GM04503 (cell line): Measurements from ENCODE around the gene HOXB5.

ENCODE experiments used
- DNase-seq: peaks from one replicate; pipeline ENCODE4 v3.0.0-alpha.2; 2012; ENCODE audit warnings: low read depth

Gene HOXB5

DNA sequence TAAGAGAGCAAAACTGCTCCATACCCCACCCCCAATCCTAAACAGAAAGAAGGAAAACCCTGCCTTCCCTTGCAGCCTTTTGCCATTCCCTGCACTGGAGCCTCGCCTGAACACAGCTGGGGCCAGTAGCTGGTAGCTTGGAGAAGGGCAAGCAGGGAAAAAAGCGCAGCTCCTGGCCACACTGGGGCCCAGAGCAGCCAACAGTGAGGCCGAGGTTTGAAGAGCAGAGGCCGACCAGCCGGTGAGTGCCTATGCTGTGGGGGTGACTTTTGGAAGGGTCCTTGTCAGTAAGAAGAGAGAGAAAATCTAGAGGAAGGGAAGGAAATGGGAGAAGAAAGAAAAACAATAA, 35.8 kb upstream of the HOXB5 start:
- no peak for DNase-seq

DNA sequence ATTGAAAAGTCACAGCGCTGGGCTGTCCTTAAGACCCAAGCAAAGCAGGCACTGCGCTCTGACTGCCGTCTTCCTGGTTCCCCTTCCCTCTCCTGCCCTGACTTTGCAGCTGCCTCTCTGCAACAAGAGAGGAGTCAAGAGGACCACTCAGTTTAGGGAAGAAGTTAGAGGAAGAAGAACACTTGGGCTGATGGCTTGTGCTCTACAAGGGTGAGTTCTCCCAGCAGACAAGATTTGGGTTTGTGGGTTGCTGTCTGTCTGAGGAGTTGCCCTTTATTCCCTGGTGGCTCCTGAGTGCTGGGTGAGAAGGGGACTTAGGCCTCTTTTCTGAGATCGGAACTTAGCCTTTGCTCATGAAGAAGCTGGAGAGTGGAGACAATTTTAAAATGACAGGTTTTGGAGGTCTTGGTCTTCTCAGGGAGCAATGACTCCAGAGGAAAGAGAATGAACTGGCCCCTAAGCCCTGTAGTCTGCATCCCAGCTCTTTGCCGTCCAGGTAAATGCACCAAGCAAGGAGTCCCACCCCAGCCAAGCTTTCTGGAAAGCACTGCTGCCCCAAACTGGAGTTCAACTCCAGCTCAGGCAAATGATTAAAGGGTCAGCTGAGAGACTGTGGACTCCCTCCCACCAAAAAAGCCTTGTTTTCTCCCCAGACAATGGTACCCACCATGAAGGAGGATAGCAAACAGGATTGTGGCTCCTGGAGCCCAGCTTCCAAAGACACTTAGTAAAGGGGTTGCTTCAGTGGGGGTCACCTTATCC, 35.3 kb upstream of the HOXB5 start:
- DNase-seq, result no peak

DNA sequence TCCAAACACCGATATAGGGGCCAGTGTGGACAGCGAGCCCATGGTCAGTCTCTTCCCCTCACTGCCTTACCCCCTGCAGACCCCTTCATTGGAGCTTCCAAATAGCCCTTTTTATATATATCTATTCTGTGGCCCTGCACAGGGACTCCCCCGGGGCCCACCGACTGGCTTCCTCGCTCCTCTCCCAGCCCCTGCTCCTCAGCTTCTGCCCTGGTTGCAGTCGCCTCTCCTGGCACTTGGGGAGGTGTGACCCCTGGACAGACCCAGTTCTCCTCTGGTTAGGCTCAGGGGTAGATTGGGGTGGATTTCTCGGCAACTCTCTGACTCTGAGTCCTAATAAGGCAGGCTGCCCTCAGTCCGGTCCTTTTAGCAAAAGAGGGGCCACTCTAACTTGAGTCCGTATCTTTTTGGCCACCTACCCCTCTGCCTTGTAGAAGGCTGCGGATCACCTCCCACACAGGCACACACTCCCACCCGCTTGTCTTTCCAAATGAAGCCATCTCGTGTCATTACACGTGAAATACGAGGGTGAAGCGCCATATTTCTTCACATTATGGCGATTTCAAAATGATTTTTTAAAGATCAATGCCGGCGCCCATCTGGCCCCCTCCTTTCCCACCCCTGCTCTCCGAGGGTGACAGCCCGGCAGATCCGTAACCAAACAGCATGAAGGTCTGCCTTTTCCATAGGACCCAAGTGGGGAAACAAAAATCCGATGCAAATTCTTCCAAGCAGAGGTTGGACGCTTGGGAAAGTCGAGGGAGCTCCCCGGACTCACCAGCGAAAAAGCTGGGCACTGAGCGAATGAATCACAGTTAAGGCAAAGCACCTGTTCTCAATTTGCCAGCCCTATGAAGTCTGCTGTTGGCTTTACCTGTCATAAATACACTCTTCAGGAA, 34.3 kb upstream of the HOXB5 start:
- no peak for DNase-seq

DNA sequence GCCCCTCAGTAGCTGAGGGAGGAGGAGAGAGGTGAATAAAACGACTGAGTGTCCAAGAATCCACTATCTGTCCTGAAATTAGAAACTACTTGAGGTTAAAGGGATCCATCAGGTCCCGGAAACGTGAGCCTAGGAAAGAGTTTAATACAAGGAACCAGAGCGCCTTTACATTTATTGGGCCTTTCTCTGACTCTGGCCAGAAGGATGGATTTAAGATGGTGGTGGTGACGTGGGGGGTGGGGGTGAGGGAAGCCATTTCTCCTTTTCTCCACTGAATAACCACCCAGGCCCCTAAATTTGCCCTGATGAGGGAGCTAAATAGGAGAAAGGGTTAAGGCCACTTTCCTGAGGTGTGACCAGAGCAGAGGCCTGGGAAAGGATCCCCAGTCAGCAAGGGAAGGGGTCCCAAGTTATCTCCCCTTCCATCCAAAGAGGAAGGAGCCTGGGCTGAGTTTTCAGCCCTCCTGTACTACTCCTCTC, 33.6 kb upstream of the HOXB5 start:
- no peak for DNase-seq

DNA sequence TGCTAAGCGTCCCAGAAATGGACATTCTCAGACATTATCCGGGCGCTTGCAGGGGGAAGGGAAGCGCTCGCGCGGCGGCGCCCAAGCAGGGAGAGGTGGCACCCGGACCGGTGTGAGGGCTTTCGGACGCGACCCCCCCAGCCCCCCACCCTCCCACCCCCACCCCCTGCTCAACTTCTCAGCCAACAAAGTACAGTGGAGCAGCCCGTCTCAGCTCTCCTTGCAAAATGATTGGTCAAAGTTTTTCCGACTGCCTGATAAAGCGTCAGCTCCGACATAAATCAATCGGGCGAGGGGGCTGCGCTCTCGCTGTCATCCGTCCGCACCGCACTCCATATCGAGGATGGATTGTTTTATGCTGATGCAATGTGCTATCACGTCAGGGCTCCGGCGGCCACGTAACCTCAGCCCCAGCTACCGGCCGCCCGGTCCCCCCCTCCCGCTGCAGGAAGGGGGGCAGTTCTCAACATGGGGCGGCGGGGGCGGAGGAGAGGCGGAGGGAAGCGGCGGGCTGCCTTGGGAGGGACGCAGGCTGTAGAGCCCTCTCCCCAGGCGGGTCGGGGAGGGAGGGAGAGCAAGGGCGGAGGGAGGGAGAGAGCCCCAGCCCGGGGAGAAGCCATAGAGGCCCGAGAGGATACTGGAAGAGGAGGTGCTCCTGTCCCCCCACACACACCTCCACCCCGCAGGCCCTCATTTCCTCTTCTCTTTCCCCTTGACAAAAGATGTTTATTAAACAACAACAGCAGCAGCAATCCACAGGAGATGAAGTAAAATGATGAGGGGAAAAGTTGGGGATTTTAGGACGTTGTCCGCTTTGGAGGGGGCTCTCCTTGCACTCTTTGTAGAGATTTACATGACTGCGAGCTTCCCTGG, 32.9 kb upstream of the HOXB5 start, which contains the start of gene HOXB9:
HOXB9 (minus strand) TSS at position 114 of the 873 bp plus-strand sequence; CDS start at position 25, 89 bp downstream.
- DNase-seq, result no peak

DNA sequence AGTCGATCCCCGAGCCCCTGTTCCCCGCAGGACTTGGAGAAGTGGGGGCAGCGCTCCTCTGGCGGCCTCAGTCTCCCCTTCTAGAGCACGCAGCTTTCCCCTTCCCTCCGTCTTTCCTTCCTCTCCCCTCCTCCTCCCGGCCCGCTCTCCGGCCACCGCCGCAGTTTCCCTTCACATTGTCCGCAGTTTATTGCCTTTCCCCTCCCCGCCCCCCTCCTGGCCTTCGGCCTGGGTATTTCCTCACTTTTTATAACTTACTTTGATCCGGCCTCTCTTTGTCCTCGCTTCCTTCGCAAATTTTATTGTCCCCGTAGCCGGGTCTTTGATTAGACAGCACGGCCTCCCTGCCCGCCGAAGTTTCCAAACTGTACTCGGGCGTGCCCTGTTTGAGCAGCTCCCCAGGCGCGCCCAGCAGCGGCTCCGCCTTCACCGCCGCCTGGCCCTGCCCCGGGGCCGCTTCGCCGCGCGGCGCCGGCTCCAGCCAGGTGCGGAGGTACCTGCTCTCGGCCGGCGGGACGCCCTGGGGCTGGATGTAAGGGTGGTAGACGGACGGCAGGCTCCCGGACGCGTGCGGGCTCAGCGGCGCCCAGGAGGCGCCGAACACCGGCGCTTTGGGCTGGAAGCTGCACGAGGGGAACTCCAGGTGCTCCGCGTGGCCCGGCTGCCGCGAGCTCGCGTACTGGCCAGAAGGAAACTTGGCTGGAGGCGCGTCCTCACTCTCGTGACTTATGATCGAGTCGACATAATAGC, 32.1 kb upstream of the HOXB5 start:
- DNase-seq, result no peak

DNA sequence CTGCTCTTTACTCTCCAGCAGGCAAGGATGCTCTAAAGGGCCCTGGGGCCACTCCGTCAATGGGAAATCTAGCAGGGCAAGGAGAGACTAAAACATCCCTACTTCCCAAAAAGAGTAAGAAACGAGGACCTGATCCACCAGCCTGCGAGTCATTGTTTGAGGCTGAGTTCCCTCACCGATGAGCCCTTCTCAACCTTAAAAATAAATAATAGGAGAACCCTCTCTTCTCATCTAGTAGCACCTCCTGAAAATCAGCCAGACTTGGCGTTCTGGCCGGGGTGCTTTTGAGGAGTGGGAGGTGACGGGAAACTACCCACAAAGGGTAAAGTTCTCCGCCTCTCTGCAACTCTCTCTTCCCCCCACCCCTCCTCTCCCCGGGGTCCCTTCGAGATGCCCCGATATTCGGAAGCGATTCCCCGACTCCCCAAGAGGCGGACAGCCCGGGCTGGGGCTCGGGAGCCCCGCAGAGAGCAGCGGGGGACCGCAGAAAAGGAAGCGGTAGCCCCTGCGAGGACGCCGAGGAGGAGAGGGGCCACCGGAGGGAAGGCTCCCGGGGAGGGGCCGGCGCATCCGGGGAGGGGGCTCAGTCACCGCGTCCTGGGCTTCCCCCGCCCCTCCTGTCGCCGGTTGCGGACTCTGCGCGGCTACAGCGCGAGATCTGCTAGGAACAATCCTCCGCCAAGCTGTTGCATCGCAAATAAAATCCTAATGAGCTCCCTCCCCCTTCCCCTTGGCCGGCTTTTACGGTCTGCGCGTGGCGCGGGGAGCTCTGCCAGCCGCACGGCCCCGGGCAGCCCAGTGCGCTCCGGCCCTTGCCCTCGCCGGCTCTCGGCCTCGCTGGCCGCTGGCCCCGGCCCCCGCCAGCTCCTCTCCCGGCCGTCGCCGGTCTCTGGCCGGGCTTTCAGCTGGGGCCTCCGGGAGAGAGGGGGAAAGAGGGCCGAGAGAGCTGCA, 31.2 kb upstream of the HOXB5 start:
- no peak for DNase-seq

DNA sequence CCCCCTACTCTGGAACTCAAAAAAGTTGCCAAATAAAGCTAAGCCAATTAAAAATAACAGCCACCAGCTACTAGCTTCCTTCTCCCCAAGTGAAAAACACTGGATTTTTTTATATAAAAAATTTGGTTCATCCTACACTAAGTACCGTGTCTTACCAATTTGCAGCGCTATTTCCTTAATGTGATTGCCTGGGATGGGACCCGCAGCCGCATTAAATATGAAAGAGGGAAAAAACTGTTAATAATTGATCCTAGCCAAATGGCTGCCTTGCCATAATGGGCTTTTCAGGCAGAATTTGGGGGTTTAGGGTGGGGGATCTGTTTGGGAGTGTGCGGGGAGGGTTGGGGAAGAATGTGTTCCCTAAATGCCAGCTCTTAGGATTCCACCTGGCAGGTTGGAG, 30.5 kb upstream of the HOXB5 start:
- DNase-seq, result no peak

DNA sequence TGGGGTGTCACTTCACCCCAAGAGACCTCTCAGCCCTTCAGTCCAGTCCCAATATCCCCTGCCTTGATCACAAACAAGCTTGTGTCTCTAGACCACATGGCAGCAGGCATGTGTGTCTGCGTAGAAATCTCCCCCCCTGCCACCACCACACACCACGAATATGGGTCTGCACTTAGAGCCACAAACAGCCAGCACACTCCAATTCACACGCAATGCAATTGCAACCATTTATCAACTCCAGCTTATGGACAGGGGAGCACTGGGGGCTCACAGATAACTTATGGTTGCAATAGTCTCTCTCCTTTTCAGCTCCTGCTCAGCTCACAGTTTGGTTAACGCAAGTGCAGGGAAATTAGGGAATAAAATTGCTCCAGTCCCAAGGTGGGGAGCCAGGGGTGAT, 30.0 kb upstream of the HOXB5 start:
- DNase-seq, result no peak

DNA sequence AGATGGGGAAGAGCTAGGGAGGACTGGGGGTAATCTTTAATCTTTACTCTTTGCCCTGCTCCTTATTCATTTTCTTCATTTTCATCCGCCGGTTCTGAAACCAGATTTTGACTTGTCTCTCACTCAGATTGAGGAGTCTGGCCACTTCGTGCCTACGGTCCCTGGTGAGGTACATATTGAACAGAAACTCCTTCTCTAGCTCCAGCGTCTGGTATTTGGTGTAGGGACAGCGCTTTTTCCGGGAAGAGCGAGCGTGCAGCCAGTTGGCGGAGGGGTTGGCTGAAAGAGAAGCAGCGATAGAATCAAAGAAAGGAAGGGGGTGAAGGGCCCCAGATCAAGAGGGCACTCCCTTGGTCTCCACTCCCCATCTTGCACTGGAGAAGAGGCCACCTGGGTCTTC, 29.3 kb upstream of the HOXB5 start:
- no peak for DNase-seq

DNA sequence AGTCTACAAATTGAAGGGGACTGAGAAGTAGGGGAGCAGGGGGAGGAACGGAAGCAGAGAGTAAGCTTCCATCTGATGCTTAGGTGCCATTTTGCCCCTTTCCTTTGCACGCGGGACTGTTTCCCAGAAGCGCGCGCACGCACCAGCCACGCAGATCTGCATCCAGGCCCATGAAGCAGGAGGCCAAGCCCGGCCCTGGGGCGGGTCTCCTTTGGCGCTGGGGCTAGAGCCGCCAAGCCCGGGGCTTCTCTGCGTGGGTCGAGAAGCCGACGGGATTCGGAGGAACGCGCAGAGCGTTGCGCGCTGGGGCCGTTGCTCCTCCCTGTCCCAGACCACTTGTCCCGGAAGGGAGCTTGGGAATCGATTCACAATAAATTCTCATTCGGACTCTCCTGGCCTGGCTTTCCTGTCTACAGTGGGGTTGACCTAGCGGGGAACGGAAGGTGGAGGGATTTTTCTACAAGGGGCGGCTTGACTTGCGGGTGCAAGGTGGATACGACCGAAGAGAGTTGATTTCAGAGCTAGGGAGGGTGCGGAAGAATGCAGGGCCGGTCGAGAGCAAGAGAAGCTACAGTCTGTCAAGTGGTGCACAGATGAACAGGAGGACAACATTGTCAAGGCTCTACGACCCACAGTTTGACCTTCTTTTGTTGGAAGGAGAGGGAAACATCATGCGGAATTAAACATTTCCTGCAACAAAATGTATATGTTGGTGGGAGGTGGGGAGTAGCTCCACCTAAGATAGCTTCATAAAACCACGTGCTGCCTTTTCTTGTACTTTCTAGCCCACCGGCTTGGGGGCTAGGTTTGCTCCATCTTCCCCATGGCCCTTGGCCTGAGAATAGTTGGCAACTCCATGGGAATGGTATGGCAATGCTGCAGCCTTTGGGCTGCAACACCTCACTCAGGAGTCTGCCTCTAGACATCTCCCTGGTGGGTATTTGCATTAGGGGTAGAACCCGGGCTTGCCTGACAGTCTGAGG, 28.1 kb upstream of the HOXB5 start:
- no peak for DNase-seq

DNA sequence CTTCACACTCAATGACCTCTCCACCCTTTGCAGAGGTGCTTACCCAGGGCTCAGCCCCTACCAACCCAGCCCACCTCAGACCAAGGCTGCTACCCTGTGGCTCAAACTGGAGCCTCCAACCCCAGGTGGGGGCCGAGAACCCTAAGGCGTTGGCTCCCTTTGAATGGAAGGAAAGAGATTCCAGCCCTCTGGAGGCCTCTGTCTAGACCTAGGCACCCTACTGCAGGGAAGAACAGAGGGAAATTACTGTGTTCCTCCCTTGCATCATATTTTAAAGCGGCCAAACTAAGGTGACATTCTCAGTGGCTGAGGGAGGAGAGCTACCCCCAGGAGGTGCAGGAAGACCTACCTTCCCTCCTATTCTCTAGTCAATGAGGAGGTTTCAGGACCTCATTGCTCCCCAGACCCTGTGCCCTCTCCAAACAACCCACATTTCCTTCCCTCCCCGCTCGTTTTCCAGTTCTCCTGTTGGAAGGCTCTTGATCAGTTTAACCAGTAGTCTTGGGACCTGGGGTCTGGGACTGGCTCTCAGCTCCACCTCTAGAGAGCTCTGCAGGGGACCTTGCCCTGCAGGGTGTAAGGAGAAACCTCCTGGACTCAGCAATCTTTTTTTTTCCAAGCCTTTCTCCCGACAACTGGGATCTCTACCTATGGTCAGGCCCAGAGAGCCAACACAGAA, 27.0 kb upstream of the HOXB5 start:
- DNase-seq, result no peak

DNA sequence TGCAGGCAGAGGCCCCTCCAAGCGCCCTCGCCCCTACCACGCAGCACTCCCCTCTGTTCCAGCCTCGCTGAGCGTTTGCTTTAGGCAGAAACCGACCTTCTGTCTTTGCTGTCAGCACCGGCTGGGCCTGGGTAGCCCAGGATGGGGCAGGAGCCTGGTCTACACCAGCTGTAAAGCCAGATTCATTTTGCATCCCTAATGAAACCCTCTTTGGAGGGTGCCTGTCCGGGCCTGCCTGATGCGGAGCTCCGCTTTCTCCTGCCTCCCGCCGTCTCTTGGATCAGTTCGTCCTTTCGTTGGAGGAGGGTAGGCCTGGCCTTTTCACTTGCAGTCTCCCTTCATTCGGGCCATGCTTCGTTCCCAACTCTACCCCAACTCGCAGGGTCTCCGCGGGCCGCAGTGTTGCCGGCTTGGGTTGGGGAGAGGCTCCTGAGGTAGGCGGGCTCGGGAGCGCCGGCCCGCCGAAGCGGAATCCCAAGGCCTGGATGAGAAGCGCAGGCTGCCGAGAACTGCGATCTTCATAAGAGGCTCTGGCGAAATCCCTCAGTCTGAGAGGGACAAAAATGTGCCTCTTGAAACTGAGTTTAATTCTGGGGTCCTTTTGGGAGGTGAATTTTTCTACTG, 26.4 kb upstream of the HOXB5 start:
- no peak for DNase-seq

DNA sequence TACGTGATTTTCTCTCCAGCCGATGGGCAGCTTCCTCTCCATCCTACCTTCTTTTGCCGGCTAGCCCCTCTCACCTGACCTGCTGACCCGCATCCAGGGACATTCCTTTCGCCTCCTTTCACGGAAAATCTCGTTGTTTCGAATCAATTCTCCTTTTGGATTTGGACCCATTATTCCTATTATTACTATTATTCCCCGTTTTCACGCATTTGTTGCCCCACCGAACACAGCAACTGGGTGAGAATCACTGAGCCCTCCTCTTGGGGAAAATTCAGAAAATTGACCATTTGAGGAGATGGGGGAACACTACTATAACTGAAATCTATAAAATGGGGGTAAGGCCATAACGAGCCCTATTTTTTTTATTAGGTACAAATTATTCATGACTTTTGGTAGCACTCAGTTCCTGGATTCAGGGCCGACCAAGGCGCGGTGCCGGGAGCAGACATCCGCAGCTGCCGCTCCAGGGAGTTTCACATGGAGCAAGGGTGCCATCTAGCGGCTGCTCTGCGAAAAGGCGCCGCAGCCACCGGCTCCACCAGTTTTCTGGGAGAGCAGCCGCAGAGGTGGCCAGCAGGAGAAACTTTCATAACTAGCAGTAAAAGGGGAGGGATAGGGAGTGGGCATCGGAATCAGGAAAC, 24.8 kb upstream of the HOXB5 start:
- no peak for DNase-seq

DNA sequence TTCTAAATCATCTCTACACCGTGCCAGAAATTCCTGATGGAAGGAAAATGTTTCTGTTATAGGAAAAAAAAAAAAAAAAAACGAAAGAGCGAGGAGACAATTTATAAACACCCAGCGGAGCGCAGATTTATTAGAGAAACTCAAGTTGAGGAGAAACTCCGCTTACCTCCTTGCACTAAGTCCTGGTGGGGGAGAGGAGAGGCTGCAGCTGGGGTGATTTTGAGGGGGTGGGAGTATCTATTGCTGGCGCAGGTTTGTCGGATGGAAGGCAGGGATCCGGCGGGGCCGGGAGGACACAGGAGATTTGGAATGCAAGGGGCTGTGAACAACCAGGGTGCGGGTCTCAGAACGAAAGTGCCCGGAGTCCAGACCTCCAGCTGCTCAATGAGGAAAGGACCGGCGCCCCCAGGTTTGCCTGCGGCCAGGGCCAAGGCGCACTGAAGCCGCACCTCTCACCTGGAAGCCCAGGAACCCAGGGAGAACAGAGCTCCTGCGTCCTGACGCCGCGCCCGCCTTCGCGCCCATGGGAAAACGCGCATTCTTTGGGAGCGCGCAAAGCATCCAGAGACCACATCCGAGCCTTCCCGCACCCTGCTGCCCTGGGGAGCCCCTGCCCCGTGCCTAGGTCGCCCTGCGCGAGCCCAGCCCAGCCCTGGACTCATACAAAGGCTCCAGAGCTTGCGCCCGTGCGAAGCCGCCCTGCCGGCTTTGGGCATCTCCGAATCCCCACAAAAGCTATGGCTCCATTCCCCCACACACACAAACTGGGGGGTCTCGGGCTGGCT, 24.1 kb upstream of the HOXB5 start:
- no peak for DNase-seq

DNA sequence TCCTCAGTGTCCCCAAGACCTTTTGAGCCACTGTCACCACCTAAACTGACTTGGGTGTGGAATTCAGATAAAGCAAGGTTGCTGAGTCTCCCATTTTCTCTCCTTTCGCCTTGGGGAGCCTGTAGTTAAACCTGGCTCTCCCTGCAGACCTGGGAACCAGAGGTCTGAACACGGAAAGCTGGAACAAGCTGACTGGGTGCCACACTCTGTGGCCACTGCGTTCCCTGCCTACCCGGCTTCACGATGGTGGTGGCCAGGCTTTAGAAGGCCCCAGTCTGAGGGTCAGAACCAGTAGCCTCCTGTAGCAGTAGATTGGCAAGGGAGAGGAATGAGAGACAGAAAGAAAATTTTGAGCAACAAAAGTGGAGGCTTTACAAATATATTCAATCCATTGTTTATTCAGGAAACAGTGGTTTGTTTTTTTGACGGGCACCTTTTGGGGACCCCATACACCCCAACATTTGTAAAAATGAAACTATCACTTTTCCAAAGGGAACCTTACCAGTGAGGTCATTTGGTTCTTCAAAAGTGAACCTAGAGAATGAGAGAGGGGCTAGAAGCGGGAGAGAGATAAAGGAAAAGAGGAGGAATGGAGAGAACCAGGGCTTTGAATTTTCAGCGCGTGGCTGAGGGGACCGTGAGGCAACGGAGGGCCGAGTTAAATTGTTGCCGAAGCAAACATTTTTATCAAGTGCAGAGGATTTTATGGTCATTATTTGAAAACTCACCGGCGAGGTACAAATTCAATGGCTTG, 23.3 kb upstream of the HOXB5 start:
- DNase-seq, result no peak
